ENCODE results near the gene COG3.

Gene COG3

DNA sequence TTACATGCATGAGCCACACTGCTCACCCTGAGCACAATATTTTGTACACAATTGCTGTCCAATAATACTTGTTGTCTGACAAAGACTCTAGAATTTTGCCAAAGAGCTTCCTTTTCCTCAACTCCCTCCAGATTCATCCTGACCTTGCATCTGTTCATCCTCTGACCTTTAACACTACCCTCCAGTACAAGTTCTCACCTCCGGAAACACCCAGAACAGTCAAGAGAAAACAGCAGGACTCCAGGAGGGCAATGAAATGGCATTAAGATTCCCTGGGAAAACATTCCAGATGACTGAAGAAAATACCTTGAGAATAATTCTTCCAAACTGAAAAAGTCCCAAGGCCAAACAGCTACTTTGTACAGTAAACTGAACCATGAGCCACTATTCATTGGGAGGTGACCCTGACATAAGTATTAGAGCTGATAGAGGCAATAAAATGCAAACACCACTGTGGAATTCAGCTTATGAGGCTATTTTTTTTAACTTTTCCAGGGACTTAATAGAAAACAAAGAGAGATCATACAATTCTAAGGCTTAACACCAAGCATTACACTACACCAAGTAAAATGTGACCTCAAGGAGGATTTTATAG, 15.7 kb upstream of the COG3 start:
- no peak for DNase-seq

DNA sequence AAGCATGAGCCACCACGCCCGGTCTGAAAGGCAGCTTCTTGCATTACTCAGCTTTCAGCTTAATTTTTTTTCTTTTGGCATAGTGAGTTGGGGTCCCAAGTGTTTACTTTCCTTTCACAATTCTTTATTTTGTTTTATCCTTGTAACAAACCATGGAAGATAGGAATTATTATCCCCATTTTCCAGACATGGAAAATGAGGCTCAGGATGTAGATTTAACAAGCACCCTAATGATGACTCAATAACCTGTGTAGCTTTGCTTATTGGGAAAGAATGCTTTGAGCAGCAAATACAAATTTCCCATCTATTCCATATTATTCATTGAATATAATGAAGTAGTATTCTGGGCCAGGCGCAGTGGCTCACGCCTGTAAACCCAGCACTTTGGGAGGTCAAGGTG, 13.5 kb upstream of the COG3 start:
- DNase-seq = no peak

DNA sequence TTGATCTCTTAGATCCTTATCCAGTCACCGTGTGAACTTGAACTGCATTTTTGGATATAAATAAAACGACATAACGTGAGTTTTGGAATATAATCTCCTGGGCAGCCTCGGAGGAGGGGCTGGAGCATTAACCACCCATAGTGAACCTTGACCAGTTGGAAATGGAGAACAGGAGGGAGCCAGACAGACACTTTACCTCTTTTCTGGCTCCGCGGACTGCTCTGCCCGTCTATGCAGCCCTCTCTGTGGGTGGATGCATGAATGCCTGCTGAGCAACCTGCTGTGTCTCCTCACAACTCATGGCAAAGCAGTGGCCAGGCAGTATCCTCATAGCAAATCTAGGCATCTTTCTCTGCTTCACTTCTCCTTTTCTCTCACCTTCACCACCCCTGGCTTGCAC, 10.5 kb upstream of the COG3 start:
- no peak for DNase-seq

DNA sequence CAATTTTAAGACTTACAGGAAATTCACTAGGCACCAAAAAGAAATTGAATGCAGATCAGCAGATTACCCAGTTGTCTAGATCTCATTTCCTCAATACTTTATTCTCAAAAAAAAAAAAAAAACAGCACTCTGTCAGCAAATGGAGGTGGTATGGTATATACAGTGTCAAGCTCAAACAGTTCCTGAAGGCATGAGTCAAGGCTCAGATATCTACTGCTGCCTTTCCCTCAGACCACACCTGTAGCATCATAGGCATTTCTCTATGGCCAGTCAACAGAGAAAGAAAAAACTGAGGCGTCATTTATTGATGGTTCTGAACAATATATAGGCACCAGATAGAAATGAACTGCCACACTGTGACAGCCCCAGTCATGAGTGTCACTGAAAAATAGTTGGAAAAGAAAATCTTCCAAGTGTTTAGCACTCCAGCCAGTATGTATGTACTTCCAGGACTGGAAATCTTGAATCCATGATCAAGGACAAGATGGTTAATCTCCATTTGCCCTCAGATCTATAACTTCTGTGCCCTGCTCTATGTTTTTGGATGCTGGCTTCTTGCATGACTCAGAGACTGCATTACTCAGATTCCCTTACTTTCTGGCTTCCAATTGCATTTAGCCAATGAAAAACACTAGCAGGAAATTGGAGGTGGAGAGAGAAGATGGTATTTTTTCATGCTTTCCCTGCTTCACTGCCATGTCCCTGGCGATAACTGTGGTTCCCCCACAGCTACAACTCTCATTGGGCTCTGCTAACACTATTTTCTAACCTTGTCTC, 8.4 kb upstream of the COG3 start:
- no peak for DNase-seq

DNA sequence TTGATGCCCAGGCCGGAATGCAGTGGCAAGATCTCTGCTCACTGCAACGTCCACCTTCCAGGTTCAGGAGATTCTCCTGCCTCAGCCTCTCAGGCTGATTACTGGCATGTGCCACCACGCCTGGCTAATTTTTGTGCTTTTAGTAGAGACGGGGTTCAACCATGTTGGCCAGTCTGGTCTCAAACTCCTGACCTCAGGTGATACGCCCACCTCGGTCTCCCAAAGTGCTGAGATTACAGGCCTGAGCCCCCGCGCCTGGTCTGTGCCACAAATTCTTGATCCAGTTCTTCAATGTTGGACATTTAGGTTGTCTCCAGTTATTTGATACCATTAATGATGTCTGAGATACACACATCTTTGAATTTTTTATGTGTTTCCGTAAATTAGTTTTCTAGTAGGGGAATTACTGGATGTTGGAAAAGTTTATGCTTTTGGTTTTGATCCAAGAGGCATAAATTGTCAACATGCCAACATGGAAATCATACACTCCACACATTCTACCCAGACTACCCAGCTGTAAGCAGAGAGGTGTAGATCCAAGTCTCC, 525 bp upstream of the COG3 start:
- no peak for DNase-seq

DNA sequence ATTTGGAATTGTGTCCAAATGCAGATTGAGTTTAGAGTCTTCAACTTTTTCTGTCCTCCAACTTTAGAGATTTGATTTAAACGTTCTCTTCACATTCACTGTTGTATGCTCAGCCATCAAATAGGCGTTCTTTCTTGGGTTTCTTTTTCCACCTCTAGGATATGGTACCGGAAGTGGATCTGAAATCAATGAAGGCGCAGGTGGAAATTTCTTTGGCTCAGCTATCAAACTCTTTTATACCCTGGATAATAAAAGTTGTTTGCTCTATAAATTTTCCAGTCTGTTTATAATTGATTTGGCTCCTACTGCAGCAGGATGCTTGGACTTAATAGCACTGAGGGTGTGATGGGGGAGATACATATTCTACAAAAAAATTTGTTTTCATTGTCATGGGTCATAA, 1.6 kb downstream of the COG3 start:
- no peak for DNase-seq

- DNase-seq = no peak
Observed at GRCh38 chr13:45468635-45469034, 3.9 kb downstream of the COG3 start.

DNA sequence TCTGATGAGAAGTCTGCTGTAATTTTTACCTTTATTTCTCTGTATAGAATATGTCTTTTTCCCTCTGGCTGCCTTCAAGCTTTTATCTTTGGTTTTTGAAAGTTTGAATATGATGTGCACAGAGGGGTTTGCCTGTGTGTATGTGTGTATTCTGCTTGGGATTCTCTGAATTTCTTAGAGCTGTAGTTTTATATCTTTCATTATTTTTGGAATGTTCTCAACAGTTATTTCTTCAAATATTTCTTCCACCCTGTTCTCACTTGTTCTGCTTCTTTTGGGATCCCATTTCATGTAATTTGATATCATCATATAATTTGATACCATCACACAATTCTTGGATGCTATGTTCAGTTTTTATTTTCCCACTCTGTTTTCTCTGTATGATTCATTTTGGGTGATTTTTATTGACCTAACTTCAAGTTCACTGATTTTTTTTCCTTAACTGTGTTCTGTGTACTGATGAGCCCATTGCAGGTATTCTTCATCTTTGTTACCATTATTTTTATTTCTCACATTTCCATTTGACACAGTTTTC, 7.5 kb downstream of the COG3 start:
- DNase-seq = no peak

DNA sequence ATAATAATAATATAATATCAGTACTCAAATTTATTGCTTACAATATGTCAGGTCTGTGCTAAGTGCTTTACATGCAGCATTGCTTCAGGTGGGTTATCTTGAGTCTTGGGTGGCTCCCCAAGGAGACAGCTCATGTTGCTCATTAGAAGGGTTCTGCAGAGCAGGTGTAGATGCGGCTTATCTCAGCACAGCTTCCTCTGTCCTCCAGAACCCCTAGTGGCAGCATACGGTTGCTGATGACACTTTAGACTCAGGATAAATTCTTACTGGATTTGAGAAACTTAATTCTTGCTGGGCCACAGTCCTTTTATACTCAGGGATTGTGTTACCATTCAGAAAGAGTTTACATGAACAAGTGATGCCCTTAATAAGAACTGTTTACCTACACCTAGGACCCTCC, 8.9 kb downstream of the COG3 start:
- DNase-seq = no peak

DNA sequence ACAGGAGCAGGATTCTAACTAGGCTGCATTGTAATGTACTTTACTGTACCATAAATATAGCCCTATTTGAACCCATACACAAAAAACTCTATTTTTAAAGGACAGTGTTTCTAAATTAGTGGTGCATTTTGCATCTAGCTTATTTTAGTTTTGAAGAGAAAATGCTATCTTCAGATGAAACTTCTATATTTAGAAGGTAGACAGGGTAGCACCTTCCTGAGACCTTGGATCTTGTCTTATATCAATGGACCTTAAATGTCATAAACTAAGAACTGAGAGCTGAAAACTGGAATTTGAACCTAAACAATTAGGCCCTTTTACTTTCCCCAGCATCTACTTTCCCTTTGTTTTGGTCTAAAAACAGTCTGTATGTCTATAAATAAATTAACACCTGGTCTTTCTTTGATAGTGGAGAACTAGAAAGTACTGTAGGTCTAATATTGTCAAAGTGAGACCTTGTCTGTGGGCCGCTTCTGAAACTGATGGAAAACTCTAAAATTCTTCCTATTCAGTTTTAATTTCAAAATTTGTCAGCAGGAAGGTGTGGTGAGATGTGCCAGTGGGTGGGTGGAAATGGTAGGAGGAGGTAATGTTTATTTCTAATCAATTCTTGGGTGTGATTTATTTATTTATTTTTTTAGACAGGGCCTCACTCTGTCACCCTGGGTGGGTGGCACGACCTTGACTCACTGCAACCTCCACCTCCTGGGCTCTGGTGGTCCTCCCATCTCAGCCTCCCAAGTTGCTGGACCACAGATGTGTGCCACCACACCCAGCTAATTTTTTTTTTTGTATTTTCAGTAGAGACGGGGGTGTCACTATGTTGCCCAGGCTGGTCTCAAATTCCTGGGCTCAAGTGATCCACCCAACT, 10.1 kb downstream of the COG3 start:
- DNase-seq = no peak

DNA sequence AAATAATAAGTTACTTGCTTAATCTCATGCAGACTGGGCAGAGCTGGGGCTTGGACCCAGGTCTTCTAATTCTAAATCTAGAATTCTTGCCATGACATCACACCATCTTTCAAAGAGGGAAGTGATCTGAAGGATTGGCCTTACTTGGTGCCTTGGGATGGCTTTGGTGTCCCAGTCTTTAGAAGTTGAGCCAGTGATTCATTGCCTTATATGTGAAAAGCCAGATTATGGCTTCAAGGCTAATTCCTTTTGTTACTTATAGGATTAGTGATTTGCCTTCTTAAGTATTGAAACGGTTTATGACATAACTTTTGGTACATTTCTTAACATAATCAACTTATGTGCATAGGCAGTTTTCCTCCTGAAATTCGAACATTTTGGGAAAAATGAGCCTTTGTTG, 14.9 kb downstream of the COG3 start:
- DNase-seq = no peak

DNA sequence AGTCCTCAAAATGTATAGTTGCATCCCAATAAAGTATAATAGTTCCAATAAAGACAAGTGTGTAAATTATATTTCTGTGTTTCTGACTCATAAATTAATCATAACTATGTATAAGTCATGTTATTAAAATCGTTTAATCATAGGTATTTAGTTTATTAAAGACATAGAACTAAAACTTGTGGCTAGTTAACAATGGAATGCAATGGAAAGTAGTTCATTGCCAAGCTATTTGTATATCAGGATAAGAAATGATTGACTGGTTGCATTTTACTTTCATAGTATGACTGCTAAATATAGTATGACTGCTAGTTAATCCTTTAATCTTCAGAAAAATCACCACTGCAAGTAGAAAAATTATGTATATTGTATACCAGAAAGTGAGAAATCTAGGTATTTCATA, 16.9 kb downstream of the COG3 start:
- no peak for DNase-seq

DNA sequence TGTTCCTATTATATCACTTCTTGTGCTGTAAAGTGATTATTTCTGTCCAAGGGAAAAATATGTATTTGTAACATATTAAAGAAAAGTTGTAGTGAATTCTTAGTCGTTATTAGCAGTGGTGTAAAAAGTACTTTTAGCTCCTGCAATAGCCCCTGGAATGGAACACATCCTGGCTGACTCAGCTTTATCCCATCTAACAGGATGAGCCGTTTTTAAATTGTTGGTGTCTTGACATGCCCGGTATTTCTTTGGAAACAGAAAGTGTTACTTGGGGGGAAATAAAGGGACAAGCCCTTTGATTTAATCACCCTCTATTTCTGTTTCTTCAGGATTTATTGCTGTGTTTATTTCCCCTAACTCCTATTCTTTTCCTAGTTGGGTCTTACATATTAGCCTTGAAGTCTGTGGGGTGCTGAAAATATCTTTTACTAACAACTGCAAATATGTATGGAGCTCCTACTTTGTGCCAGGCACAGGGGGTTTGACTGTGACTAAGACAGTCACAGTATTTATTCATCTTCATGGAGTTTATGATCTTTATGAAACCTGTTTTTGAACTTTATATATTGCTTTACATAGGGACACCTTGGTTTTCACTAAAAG, 17.9 kb downstream of the COG3 start:
- no peak for DNase-seq

- no peak for DNase-seq
Observed at GRCh38 chr13:45487604-45488003, 22.9 kb downstream of the COG3 start.

DNA sequence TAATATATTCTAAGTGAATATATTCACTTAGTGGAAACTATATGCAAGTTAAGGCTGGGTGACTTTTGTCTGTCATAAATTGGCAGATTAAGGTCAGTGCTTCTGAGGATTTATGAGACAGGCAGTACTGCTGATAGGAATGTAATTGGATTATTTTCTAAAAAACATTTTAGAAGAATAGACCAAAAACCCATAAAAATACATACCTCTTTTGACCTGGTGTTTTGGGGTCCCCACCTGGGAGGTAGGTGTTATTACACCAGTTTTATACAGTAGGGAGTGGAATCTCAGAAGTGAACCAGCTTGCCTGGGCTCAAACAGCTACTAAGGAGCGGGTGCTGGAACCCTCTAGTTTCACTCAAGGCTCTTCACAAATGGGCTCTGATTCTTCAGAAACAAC, 25.3 kb downstream of the COG3 start:
- no peak for DNase-seq

GRCh38 chr13:45492538-45492937, 27.8 kb downstream of the COG3 start:
- DNase-seq = no peak

- no peak for DNase-seq
Observed at GRCh38 chr13:45496942-45497341, 32.2 kb downstream of the COG3 start.

DNA sequence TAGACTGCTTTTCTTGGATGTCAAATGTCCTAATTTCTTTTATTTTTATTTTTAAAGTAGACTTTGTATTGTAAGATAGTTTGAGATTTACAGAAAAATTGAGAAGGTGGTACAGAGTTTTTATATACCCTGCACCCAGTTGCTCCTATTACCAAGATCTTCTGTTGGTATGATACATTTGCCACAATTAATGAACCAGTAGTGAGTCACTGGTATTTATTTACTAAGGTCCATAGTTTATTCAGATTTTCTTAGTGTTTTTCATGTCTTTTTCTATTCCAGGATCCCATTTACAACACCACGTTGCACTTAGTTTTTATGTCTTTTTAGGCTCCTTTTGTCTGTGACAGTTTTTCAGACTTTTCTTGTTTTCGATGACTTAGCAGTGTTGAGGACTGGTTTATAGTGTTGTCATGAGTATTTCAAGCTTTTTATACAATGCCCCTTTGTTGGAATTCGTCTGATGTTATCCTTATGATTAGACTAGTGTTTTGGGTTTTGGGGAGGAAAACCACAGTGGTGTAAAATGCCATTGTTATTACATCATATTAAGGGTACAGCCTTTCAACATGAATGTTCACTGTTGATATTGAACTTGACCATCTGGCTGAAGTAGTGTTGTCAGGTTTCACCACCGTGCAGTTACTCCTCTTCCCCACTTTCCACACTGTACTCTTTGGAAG, 35.9 kb downstream of the COG3 start:
- DNase-seq = no peak

DNA sequence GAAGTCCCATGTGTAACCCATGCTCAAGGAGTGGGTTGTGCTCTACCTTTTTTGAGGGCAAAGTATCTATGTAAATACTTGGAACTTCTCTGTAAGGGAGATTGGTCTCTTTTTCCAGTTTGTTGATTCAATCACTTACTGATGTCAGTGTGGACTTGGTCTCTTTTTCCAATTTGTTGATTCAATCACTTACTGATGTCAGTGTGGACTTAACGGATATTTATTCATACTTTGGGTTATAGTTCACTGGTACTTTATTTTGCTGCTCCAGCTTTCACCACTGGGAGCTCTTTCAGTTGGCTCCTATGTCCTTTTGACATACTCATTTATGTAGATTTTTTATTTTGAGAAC, 36.4 kb downstream of the COG3 start:
- no peak for DNase-seq

GRCh38 chr13:45503658-45504057, 38.9 kb downstream of the COG3 start:
- no peak for DNase-seq

DNA sequence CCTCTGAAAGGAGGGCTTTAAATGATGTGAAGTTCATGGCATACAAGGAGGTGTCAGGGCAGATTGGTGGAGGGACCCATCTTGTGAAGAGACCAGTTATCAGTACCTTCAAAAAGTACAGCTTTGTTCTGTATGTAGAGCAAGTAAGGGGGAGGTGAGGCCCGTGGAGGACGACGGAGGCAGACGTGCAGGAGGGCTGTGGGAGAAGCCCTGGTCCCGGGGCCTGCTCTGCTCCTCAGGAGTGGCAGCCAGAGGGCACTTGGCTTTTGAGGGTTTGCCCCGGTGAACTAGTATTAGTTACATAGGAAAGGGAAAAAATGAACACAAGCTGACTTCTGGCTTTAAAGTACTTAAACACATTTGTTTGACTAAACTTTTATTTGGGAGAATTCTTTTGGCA, 42.1 kb downstream of the COG3 start:
- DNase-seq = no peak

DNA sequence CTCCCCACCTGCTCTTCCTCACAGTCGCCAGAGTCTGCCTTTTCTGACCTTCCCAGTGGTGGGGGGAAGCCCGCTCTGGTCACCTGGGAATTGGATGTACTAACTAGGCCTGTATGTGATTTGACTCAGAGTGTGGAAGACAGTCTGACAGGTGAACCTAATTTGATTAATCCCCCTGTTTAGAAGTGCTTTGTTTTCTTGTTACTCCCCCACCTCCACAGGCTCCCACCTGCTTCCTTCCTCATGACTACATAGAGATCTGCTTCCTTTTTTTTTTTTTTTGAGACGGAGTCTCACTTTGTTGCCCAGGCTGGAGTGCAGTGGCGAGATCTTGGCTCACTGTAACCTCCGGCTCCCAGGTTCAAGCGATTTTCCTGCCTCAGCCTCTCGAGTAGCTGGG, 44.0 kb downstream of the COG3 start:
- no peak for DNase-seq

DNA sequence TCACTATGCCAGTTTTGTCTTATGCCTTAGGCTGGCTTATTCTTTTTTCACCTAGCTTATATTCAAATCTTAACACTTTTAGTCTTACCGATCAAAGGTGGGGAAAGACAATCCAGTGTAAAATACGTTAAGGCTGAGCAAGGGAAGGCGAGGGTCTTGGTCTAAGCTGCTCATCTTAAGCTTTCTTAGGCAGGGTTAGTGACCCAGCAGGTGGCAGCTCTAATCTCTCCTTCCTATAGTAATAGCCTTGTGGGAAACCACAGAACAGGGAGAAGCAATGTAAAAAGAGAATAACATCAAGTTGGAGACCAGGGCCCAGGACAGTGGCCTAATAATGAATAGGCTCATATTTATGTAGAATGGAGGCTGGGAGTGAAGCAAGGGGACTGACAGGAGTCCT, 45.9 kb downstream of the COG3 start:
- no peak for DNase-seq

Data from NCI-H1694 (cell line).